Transverse colon (tissue), 4 donors: Measurements from ENCODE around the gene FAM120AOS.

Experiments used
- CTCF ChIP-seq, 5 experiments: fragments of 200-600 bp in 3 of 5; fragments of 450-650 bp in 2 of 5; sonication (generic) in 3 of 5; IDR thresholded peaks; 1 replicate in 2 of 5; 2 replicates in 3 of 5; pipeline ENCODE4 v1.5.1; 2016 to 2017; ENCODE audit warnings: antibody characterized with exemption in 5 of 5, inconsistent platforms in 3 of 5, mild to moderate bottlenecking in 2 of 5, moderate library complexity in 1 of 5
- EP300 ChIP-seq: sonication (generic); formaldehyde crosslinking; IDR thresholded peaks from one replicate; pipeline ENCODE4 v1.6.1; 2017; ENCODE audit warnings: antibody characterized with exemption, low read depth
- POLR2A ChIP-seq: fragments of 450-650 bp; IDR thresholded peaks from one replicate; pipeline ENCODE4 v1.6.1; 2016; ENCODE audit warnings: antibody characterized with exemption, mild to moderate bottlenecking, moderate library complexity
- POLR2AphosphoS5 ChIP-seq, 3 donors: sonication (generic); formaldehyde crosslinking; IDR thresholded peaks; one replicate each; pipeline ENCODE4 v1.6.1; 2016; ENCODE audit warnings: antibody characterized with exemption in 3 of 3

- TF ChIP-seq POLR2A, result no peak
- no peak for TF ChIP-seq EP300
- TF ChIP-seq CTCF (IDR thresholded peaks at IDR 0.05), result no peak
- TF ChIP-seq POLR2AphosphoS5 (IDR thresholded peaks at IDR 0.05), result no peak
Observed at GRCh38 chr9:93434056-93434455, 19.3 kb downstream of the FAM120AOS start.
